ENCODE results near the gene FOXJ3.

Gene FOXJ3

GRCh38 chr1:42171679-42172266 lies 163.3 kb downstream of the FOXJ3 start:
- in situ Hi-C loops (cut with MboI; ENCODE audit: low sequenced_read_pairs): no loop called here

- in situ Hi-C loops (cut with MboI; ENCODE audit: low sequenced_read_pairs): no loop called here
Measured at GRCh38 chr1:42170779-42171621, 164.0 kb downstream of the FOXJ3 start.

- in situ Hi-C loops (cut with MboI; ENCODE audit: low sequenced_read_pairs): no loop called here
Measured at GRCh38 chr1:42168763-42169162, 166.3 kb downstream of the FOXJ3 start.

GRCh38 chr1:42168391-42168670 lies 166.7 kb downstream of the FOXJ3 start:
- in situ Hi-C loops (cut with MboI; ENCODE audit: low sequenced_read_pairs): no loop called here

- in situ Hi-C loops (cut with MboI; ENCODE audit: low sequenced_read_pairs): no loop called here
Measured at GRCh38 chr1:42167611-42168390, 167.2 kb downstream of the FOXJ3 start.

DNA sequence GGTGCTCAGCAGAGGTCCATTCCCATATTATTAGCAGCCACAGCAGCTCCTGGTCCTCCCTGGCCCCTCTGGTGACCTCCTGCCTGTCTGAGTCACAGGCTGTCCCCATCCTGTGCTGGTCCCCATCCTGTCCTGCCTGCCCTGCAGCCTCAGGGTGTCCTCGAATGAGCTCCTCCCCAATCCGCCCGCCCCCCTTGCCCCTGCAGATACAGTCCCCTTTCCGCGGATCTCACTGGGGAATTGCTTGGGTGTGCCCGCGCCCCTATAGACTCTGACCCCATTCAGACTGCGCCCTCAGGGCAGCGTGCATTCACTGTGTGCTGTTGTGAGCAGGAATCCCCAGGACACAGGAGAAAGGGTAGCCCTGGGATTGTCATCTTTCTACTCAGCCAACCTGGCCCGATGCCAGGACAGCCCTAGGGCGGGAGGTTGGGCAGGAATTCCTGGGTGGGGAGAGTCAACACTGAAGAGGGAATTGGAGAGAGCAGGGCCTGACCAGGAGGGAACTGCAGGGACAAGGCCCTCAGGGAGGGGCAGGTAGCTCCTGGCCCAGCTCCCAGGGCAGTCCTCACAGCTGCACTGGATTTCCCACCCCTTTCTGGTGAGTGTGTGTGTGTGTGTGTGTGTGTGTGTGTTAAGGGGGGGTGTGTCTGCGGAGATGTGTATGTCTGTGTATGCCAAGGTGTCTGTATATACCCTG lies 169.4 kb downstream of the FOXJ3 start:
- in situ Hi-C loops (cut with MboI; ENCODE audit: low sequenced_read_pairs): no loop called here

GRCh38 chr1:42164551-42165420 lies 170.2 kb downstream of the FOXJ3 start, which contains the start of gene GUCA2A:
TSS of gene GUCA2A (minus strand) at chr1:42164745. CDS start at chr1:42164712, 33 bp downstream.
- in situ Hi-C loops (cut with MboI; ENCODE audit: low sequenced_read_pairs): no loop called here

- in situ Hi-C loops (cut with MboI; ENCODE audit: low sequenced_read_pairs): no loop called here
Measured at GRCh38 chr1:42163536-42164503, 171.2 kb downstream of the FOXJ3 start.

- in situ Hi-C loops (cut with MboI; ENCODE audit: low sequenced_read_pairs): no loop called here
Measured at GRCh38 chr1:42163114-42163513, 171.9 kb downstream of the FOXJ3 start.

- in situ Hi-C loops (cut with MboI; ENCODE audit: low sequenced_read_pairs): no loop called here
Measured at GRCh38 chr1:42162181-42162580, 172.9 kb downstream of the FOXJ3 start.

DNA sequence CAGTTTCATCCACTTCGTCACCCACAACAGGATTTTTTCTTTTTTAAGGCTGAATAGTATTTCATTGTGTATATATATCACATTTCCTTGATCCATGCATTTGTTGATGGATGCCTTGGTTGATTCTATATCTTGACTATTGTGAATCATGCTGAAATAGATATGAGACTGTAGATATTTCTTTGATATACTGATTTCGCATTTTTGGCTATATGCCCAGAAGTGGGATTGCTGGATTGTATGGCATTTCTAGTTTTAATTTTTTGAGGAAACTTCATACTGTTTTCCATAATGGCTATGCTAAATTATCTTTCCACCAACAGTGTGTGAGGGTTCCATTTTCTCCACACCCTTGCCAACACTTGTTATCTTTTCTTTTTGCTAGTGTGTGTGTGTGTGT lies 176.8 kb downstream of the FOXJ3 start:
- in situ Hi-C loops (cut with MboI; ENCODE audit: low sequenced_read_pairs): no loop called here

- in situ Hi-C loops (cut with MboI; ENCODE audit: low sequenced_read_pairs): no loop called here
Measured at GRCh38 chr1:42157667-42158066, 177.4 kb downstream of the FOXJ3 start.

DNA sequence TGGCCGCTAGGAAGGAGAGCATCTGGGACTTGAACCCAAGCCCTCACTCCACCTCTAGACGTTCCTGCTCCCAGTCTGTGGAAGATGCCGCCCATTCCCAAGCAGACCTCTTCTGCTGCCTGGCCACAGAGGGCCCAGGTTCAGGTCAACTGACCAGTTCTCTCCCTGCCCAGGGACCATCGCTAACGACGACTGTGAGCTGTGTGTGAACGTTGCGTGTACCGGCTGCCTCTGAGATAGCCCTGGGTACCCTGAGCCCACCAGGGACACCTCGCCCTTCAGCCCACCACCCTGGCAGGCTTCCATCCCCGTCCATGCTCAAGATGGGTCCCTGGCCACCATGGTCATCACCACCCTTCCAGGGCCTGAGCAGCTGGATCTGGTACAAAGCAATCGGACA lies 179.7 kb downstream of the FOXJ3 start:
- in situ Hi-C loops (cut with MboI; ENCODE audit: low sequenced_read_pairs): no loop called here

- in situ Hi-C loops (cut with MboI; ENCODE audit: low sequenced_read_pairs): no loop called here
Measured at GRCh38 chr1:42154685-42155084, 180.3 kb downstream of the FOXJ3 start.

DNA sequence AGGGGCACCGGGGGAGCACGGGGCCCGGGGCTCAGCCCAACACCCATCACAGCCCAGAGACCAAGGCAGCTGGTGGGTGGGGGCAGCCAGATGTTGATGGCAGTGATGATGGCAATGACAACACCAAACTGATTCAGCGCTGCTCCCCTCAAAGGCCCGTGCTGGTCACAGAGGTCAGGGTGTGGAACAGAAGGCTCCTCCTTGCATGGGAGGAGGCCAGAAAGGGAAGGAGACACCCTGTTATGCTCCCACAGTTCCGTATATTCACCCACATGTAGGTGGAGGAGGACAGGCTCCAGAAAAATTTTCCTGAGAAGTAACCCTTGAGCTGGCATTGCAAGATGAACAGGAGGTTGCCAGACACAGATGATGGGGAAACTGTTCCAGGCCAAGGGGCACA lies 181.4 kb downstream of the FOXJ3 start:
- in situ Hi-C loops (cut with MboI; ENCODE audit: low sequenced_read_pairs): no loop called here

DNA sequence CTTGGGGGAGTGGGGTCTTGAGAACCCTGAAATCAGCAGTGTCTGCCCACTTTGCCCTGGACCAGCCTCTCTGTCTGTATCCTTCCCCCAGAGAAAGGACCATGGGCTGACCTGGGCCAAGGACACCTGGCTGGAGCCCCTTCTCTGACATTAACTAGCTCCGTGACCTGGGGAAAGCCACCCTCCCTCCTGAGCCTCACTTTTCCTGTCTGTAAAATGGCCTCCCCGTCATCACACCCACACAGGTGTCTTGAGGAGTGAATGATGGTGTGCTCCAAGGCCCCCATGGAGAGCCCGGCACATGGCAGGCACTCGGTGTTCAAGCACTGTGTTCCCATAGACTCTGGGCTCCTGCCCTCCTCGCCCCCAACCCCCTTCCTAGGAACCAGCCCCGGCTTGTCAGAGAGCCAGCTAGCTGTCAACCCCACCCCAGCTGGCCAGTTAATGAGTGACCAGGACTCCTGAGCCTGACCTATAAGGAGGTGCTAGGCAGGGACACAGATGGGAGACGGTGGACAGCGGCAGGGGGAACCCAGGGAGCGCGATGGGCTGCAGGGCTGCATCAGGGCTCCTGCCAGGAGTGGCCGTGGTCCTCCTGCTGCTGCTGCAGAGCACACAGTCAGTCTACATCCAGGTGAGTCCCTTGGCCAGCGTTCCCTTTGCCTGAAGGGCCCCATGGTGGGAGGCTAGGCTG lies 182.0 kb downstream of the FOXJ3 start, which contains the start of gene GUCA2B:
TSS of gene GUCA2B (plus strand) at position 504 of the 694 bp plus-strand sequence. CDS start at position 545, 41 bp downstream.
- in situ Hi-C loops (cut with MboI; ENCODE audit: low sequenced_read_pairs): no loop called here

DNA sequence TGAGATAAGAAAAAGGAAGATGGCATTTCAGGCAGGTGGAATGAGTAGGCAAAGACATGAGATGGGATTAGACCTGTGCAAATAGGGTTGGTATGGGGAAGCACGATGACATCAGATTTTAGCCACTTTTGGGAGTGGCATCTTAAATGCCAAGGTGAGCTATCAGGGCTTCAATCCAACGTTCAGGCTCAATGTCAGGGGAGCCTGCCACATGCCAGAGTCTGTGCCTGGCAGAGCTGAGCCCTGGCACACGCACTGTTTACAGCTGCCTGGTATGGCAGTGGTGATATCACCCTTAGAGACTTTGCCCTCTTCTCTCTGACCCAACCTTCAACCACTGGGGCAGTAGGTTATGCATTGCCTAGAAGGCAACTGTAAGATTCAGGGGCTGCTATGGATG lies 182.9 kb downstream of the FOXJ3 start:
- in situ Hi-C loops (cut with MboI; ENCODE audit: low sequenced_read_pairs): no loop called here

DNA sequence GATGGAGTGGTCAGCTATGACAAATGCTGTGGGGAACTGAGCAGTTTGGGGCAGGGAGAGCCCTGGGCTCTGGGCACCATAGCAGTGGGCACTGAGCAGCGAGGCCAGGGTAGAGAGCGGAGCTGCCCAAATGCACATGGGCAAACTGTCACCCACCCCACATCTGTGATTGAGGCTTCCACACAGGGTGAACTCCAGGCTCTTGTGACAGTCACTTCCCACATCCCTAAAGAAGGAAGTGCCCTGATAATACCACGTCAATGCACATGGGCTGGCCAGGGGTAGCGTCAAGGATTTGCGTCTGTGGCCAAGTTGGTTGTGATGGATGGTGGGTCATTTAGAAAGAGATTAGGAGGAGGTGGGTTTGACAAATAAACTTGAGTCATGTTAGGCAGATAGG lies 184.4 kb downstream of the FOXJ3 start:
- in situ Hi-C loops (cut with MboI; ENCODE audit: low sequenced_read_pairs): no loop called here
